Hepatocyte (in vitro differentiated cells): ENCODE results near the gene FAM219B.
"Not testable (repeated sequence)": the region's sequence is repeated elsewhere in the genome, so short reads cannot be mapped to it uniquely, and the experiment has no call there.

Source experiments
- EZH2 ChIP-seq: fragments of 200-600 bp; sonication (generic); IDR thresholded peaks from 2 replicates; pipeline ENCODE4 v1.6.1; 2016; ENCODE audit warnings: antibody characterized with exemption, mild to moderate bottlenecking, borderline replicate concordance
- EZH2phosphoT487 ChIP-seq: fragments of 200-600 bp; sonication (generic); IDR thresholded peaks from one replicate; pipeline ENCODE4 v1.6.1; 2018; ENCODE audit warnings: antibody characterized with exemption, mild to moderate bottlenecking, low read depth, moderate library complexity; ENCODE audit not compliant: unreplicated experiment, severe bottlenecking
- TF ChIP-seq, protein P1 (sequence below): fragments of 200-600 bp; sonication (generic); IDR thresholded peaks from 2 replicates; pipeline ENCODE4 v1.5.1; 2016; ENCODE audit warnings: antibody characterized with exemption, mild to moderate bottlenecking; ENCODE audit not compliant: poor library complexity

DNA sequence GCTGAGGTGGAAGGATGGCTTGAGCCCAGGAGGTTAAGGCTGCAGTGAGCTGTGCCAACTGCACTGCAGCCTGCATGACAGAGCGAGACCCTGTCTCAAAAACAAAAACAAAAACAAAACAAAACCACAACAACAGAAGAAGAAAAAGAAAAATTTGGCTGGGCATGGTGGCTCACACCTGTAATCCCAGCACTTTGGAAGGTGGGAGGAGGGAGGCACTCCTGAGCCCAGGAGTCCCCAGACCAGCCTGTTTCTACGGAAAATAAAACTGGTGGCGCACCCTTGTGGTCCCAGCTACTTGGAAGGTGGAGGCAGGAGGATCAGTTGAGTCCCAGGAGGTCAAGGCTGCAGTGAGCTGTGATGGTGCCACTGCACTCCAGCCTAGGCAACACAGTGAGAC is 28.5 kb upstream of the FAM219B start:
- TF ChIP-seq, protein P1, sequence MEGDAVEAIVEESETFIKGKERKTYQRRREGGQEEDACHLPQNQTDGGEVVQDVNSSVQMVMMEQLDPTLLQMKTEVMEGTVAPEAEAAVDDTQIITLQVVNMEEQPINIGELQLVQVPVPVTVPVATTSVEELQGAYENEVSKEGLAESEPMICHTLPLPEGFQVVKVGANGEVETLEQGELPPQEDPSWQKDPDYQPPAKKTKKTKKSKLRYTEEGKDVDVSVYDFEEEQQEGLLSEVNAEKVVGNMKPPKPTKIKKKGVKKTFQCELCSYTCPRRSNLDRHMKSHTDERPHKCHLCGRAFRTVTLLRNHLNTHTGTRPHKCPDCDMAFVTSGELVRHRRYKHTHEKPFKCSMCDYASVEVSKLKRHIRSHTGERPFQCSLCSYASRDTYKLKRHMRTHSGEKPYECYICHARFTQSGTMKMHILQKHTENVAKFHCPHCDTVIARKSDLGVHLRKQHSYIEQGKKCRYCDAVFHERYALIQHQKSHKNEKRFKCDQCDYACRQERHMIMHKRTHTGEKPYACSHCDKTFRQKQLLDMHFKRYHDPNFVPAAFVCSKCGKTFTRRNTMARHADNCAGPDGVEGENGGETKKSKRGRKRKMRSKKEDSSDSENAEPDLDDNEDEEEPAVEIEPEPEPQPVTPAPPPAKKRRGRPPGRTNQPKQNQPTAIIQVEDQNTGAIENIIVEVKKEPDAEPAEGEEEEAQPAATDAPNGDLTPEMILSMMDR, result not testable (repeated sequence)
- TF ChIP-seq EZH2, EZH2phosphoT487: not testable (repeated sequence)
